K562 (cell line): ENCODE data around the gene COA6. TPM values are rescaled to one million over a fixed set of nuclear protein-coding genes. Genes with fewer than 3 reads are reported as not detected.

Source experiments
- ATAC-seq: fragments of 200-7000 bp; cut with Tn5 transposase; 3 replicates; pipeline ENCODE4 v1.9.1; 2020; ENCODE audit warnings: moderate library complexity
- BruUV-seq: library from RNA; stranded (reverse); fragments of 400-500 nt; replicated peaks from 2 replicates; lab custom pipeline; 2021; lab: Mats Ljungman, UMichigan
- CTCF ChIA-PET: fragments of 300-600 bp; formaldehyde crosslinking; extraction: SDS; loops from one replicate; lab custom pipeline; 2021; ENCODE audit warnings: low intra/inter-chr PET ratio; lab: Yijun Ruan, JAX
- POLR2A ChIA-PET: fragments of 300-600, 350-650 bp; sonication (Branson Sonifier 250); formaldehyde crosslinking; extraction: SDS; loops from one replicate; lab custom pipeline; 2021; ENCODE audit warnings: antibody characterized with exemption, inconsistent platforms; lab: Yijun Ruan, JAX
- DNase-seq, 4 experiments: peaks; one replicate each; pipeline versions ENCODE4 v3.0.0 to v3.0.0-alpha.2; 2011 to 2018; ENCODE audit warnings: low spot score in 3 of 4, mixed read lengths in 3 of 4; ENCODE audit errors: extremely low read depth in 1 of 4
- FAIRE-seq: peaks from 2 replicates; lab custom pipeline; 2011; peaks lifted over from hg19 to GRCh38; lab: Jason Lieb, UNC
- H2AFZ ChIP-seq: 2 replicates; pipeline ENCODE4 v1.6.0; 2011; ENCODE audit warnings: low read depth, low read length, control low read depth, inconsistent platforms
- H3K27ac ChIP-seq: fragments of 200-600 bp; 3 replicates; pipeline ENCODE4 v1.8.0; 2011; ENCODE audit warnings: low read depth, mild to moderate bottlenecking, control low read depth, inconsistent platforms, low read length, moderate library complexity, mixed read lengths; ENCODE audit errors: extremely low read depth
- H3K27me3 ChIP-seq, 2 experiments: fragments of 300-600 bp in 1 of 2; 2 replicates in 1 of 2; 3 replicates in 1 of 2; pipeline versions ENCODE4 v1.6.0 to v1.8.0; 2011; ENCODE audit warnings: inconsistent platforms in 2 of 2, low read length in 2 of 2, mild to moderate bottlenecking in 1 of 2, mixed read lengths in 1 of 2, moderate library complexity in 1 of 2; ENCODE audit not compliant: control insufficient read depth in 2 of 2, insufficient read depth in 2 of 2
- H3K36me3 ChIP-seq: fragments of 300-600 bp; 3 replicates; pipeline ENCODE4 v1.8.0; 2011; ENCODE audit warnings: mild to moderate bottlenecking, low read length, inconsistent platforms; ENCODE audit not compliant: control insufficient read depth, insufficient read depth
- H3K4me1 ChIP-seq, 2 experiments: fragments of 200-600 bp in 1 of 2; replicated peaks in 1 of 2; 2 replicates in 1 of 2; 3 replicates in 1 of 2; pipeline versions ENCODE4 v1.5.1 to v1.8.0; 2011; ENCODE audit warnings: inconsistent platforms in 2 of 2, low read length in 2 of 2, mild to moderate bottlenecking in 1 of 2, mixed read lengths in 1 of 2, moderate library complexity in 1 of 2; ENCODE audit not compliant: control insufficient read depth in 2 of 2, insufficient read depth in 2 of 2
- H3K4me2 ChIP-seq: 2 replicates; pipeline ENCODE4 v1.6.1; 2011; ENCODE audit warnings: low read length, control low read depth, inconsistent platforms, mixed read lengths; ENCODE audit not compliant: insufficient read depth
- H3K4me3 ChIP-seq: fragments of 200-600 bp; sonication (generic), shearing (Covaris generic); 2 replicates; pipeline ENCODE4 v1.5.1; 2016; ENCODE audit warnings: control low read depth, inconsistent platforms
- H3K79me2 ChIP-seq: fragments of 200-600 bp; 3 replicates; pipeline ENCODE4 v1.8.0; 2011; ENCODE audit warnings: low read length, inconsistent platforms; ENCODE audit not compliant: control insufficient read depth, insufficient read depth
- H3K9ac ChIP-seq, 2 experiments: 2 replicates each; pipeline versions ENCODE4 v1.6.0 to v1.6.1; 2011; ENCODE audit warnings: low read depth in 2 of 2, low read length in 2 of 2, control low read depth in 1 of 2, inconsistent platforms in 1 of 2, mild to moderate bottlenecking in 1 of 2, mixed read lengths in 1 of 2; ENCODE audit not compliant: insufficient read depth in 1 of 2
- H3K9me1 ChIP-seq: one replicate; pipeline ENCODE4 v1.6.0; 2011; ENCODE audit warnings: inconsistent platforms, mild to moderate bottlenecking, low read length, moderate library complexity; ENCODE audit not compliant: control insufficient read depth, insufficient read depth
- H3K9me3 ChIP-seq: replicated peaks from 2 replicates; pipeline ENCODE4 v1.5.1; 2011; ENCODE audit warnings: low read depth, low read length, inconsistent platforms; ENCODE audit not compliant: control insufficient read depth, insufficient read depth
- H4K20me1 ChIP-seq: replicated peaks from 2 replicates; pipeline ENCODE4 v1.6.1; 2011; ENCODE audit warnings: low read length, inconsistent platforms, mixed read lengths; ENCODE audit not compliant: control insufficient read depth, insufficient read depth
- CAMTA2 ChIP-seq: fragments of 250-450 bp; sonication (Bioruptor Pico); conservative IDR thresholded peaks from 2 replicates; pipeline ENCODE4 v1.5.1; 2022
- GMEB1 ChIP-seq: fragments of 250-450 bp; sonication (Bioruptor Pico); IDR thresholded peaks from 2 replicates; pipeline ENCODE4 v1.4.0; 2020; ENCODE audit warnings: mild to moderate bottlenecking
- NFIC ChIP-seq: fragments of 450-650 bp; IDR thresholded peaks from 2 replicates; pipeline ENCODE4 v1.6.1; 2017; ENCODE audit warnings: mild to moderate bottlenecking, inconsistent platforms
- ZNF639 ChIP-seq, 2 experiments: fragments of 200-800 bp in 1 of 2; sonication (Bioruptor generic) in 1 of 2; sonication (generic) in 1 of 2; formaldehyde crosslinking in 1 of 2; IDR thresholded peaks in 1 of 2; conservative IDR thresholded peaks in 1 of 2; 2 replicates each; pipeline versions ENCODE4 v1.5.0 to v1.6.1; 2016 to 2020; ENCODE audit warnings: missing compliant biosample characterization in 1 of 2, missing genetic modification characterization in 1 of 2, missing genetic modification reagents in 1 of 2
- WGBS: fragments of 100-300 bp; shearing (Covaris generic); methylation state at CpG from one replicate; pipeline ENCODE4 v1.1.6; 2016; ENCODE audit warnings: low coverage, mixed read lengths; ENCODE audit not compliant: insufficient coverage; ENCODE audit errors: missing lambda C conversion rate; 5-methylcytosine and 5-hydroxymethylcytosine counted together
- in situ Hi-C: fragments of 300-500 bp; cut with MboI; formaldehyde crosslinking; loops from 4 replicates; pipeline ENCODE4 v1.15.0; 2018; ENCODE audit warnings: inconsistent platforms, mixed read lengths
- intact Hi-C: fragments of 100-400 bp; cut with micrococcal nuclease; formaldehyde crosslinking; loops from 2 replicates; pipeline ENCODE4 v1.14.2; 2022
- polyA plus RNA-seq, 8 experiments: library from polyadenylated mRNA; depleted of rRNA in 4 of 8; stranded (reverse) in 5 of 8; unstranded in 3 of 8; fragments of >200 nt; fragmentation: Nextera tagmentation in 2 of 8; fragmentation: Illumina TruSeq in 1 of 8; extraction: Ambion mirVana in 2 of 8; extraction: Trizol in 1 of 8; gene quantifications; 2 replicates each; pipeline versions ENCODE4 v1.2.1 to v1.2.3, GENCODE V29; 2011 to 2014; ENCODE audit warnings: inconsistent platforms in 1 of 8, missing spikeins in 1 of 8
- total RNA-seq, 7 experiments: library from RNA; depleted of rRNA in 6 of 7; stranded (reverse); fragments of >200 nt in 6 of 7; fragmentation: Illumina TruSeq in 2 of 7; extraction: Trizol in 2 of 7; gene quantifications; 2 replicates each; pipeline versions ENCODE4 v1.2.1 to v1.2.3, GENCODE V29; 2011 to 2021; ENCODE audit warnings: low replicate concordance in 1 of 7

The COA6 gene
- total and polyA plus RNA-seq, 9 of the 15 experiments (the other 6 are each of a cell fraction or from before 2014, with no cell fraction given) = 77.7 to 187 (median 134) TPM

- no peak for TF ChIP-seq NFIC
- TF ChIP-seq GMEB1 (CRISPR knock-in tag) = no peak
These were observed 3.5 kb upstream of the COA6 start (continued) for GRCh38 chr1:234369784-234370183.

- Histone ChIP-seq H3K9me3 (no peaks in the 10 kb centered on the region), H2AFZ (no peak overlapping the region), H3K9me1 (no peaks in the 10 kb centered on the region), H3K4me2 (0 out of 2 replicates have a peak overlapping the region, but pooled peaks have one; percentile 11), H3K4me1 (peaks cover 5 to 38% of the 10 kb centered on the region in 2 experiments), H3K79me2 (peaks cover 47% of the 10 kb centered on the region), H3K27ac (peak overlapping the region; percentile 93; the same call in 2 of the 3 replicates), H3K36me3 (peaks cover 21% of the 10 kb centered on the region), H3K27me3 (no peaks in the 10 kb centered on the region)
- DNase-seq (no peak), FAIRE-seq (no peak)
- no TSS peak for BruUV-seq
- POLR2A ChIA-PET = interaction anchor here (1.2 kb wide), 1 partner anchor 10 kb away, joined by 7 read pairs; no protein-coding TSS in a partner anchor
- in situ Hi-C loops = no loop called here
- 47% methylated on average over 2 of the region's 2 CpGs for WGBS
- TF ChIP-seq ZNF639 (CRISPR knock-in tag; conservative IDR thresholded peaks at IDR 0.05 in 1 of 2, IDR thresholded peaks at IDR 0.05 in 1 of 2) (0 out of 4 replicates have a peak, but pooled peaks of 1 of the 2 experiments have one; percentile 19), CAMTA2 (CRISPR knock-in tag) (no peak)
- TF ChIP-seq, all 486 proteins: peak for 1
- ATAC-seq = no peak
- no peaks in the 10 kb centered on the region for H4K20me1 ChIP-seq
- no peak overlapping the region for H3K4me3 ChIP-seq
- CTCF ChIA-PET = no interaction called here
- peak overlapping the region in 1 of 2 experiments; percentile 98; a peak in 2 of 4 replicates for H3K9ac ChIP-seq
- intact Hi-C loops = loop anchor here (5.0 to 10.0 kb wide), 3 partner anchors 231 to 721 kb away; no protein-coding TSS in a partner anchor
These were observed 1.8 kb upstream of the COA6 start for GRCh38 chr1:234371414-234371813.
